ENCODE results near the gene MPZL3.

DNA sequence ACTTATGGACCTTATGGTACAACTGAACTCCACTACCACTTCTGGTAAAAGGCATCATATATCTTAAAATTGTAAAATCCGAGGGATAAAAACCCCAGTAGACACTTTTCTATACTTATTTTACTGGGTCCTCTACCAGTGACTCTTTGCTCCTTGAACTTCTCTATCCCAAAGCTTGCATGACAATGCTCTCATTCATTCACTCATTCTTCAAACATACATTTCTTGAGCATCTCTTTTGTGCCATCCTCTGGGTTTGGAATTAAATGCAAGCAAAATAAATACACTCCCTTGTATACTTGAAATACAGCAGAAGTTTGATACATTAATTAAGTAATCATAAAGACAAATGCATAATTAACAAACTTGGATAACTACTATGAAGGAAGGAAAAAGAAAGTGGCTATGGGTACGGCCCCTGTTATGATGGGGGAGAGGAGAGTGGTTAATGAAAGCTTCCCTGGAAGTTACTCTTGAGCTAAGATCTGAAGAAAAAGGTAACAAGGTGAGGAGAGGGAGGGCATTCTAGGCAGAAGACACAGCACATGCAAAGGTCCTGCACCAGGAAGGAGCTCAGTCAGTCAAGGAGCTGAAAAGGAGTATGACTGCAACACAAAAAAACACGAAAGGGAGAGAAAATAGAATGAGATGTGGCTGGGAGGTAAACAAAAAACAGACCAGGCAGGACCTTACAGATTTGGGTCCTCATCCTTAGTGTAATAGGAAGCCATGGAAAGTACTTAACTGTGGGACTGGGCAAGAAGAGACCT, 8.0 kb downstream of the MPZL3 start:
- no peak for TF ChIP-seq CTCF (IDR thresholded peaks at IDR 0.05)
- TF ChIP-seq POLR2A (IDR thresholded peaks at IDR 0.05): no peak

Measured in adrenal gland (tissue), 5 donors.